Activated T-cell treated with anti-CD3 and anti-CD28 coated beads for 24 hours (primary cell): Measurements from ENCODE around the gene USP14.
"Not testable (repeated sequence)": the region's sequence is repeated elsewhere in the genome, so short reads cannot be mapped to it uniquely, and the experiment has no call there.

Experiments
- DNase-seq: peaks from one replicate; pipeline ENCODE4 v3.0.0-alpha.2; 2020; ENCODE audit warnings: low read depth

Gene USP14

DNA sequence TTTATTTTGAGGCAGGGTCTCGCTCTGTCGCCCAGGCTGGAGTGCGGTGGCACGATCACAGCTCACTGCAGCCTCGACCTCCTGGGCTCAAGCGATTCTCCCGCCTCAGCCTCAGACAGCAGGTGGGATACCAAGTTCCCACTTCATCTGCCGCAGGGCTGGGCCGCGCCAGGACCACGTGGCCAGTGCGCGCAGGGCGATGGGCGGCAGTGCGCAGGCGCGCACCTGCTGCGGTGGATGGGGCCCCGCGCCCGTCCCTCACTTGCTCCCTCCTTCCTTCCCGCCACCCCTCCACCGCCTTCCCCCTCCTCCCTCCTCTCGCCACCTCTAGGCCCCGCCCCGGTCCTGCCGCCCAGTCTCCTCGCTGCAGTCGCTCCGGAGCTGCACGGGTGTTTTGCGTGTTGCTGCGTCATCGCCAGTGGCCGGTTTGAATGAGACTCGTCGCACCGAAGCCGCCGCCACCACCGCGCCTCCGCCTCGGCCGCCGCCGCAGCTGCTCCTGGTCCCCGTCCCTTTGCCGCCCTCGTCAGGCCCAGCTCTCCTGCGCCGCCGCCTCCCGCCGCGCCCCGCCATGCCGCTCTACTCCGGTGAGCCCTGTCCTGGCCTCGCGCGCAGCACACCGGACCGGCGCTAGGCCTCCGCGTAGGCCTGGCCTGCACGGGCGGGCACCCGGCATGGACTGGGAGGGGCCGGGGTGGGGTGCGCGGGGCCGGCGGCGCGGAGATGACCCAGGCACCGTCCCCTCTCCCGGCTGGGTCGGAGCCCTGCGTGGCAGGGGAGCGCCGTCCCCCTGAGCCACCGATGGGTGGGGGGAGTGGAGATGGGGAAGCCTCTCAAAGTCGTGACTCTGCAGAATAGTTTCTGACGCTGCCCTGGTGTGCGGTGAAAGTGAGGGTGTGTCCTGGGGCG, at the start of gene USP14:
Gene USP14, plus strand, starts transcription at position 430 of the 909 bp plus-strand sequence. Its CDS starts 142 bp downstream, at position 572.
- DNase-seq: peak; percentile 96

- DNase-seq: not testable (repeated sequence)
These were observed 49.7 kb upstream of the USP14 start for GRCh38 chr18:108665-109063.

GRCh38 chr18:109130-109921, 49.0 kb upstream of the USP14 start:
- not testable (repeated sequence) for DNase-seq

- DNase-seq: not testable (repeated sequence)
These were observed 48.5 kb upstream of the USP14 start for GRCh38 chr18:109922-110261.

DNA sequence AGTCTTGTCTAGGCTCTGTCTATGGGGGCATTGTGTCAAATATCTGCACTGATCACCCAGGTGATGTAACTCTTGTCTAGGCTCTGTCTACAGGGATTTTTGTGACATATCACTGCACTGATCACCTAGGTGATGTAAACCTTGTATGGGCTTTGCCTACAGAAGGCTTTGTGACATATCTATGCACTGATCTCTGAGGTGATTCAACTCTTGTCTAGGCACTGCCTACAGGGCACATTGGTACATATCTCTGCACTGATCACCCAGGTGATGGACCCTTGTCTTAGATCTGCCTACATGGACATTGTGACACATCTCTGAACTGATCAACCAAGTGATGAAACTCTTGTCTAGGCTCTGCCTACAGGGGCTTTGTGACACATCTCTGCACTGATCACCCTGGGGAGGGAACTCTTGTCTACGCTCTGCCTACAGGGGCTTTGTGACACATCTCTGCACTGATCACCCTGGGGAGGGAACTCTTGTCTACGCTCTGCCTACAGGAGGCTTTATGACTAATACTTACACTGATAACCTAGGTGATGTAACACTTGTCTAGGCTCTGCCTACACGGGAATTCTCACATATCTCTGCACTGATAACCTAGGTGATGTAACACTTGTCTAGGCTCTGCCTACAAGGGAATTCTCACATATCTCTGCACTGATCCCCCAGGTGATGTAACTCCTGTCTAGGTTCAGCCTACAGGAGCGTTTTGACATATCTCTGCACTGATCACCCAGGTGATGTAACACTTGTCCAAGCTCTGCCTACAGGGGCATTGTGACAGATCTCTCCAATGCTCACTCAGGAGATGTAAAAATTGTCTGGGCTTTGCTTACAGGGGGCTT, 47.8 kb upstream of the USP14 start:
- peak; percentile 40 for DNase-seq

- peak; percentile 49 for DNase-seq
These were observed 46.9 kb upstream of the USP14 start for GRCh38 chr18:111306-112014.

DNA sequence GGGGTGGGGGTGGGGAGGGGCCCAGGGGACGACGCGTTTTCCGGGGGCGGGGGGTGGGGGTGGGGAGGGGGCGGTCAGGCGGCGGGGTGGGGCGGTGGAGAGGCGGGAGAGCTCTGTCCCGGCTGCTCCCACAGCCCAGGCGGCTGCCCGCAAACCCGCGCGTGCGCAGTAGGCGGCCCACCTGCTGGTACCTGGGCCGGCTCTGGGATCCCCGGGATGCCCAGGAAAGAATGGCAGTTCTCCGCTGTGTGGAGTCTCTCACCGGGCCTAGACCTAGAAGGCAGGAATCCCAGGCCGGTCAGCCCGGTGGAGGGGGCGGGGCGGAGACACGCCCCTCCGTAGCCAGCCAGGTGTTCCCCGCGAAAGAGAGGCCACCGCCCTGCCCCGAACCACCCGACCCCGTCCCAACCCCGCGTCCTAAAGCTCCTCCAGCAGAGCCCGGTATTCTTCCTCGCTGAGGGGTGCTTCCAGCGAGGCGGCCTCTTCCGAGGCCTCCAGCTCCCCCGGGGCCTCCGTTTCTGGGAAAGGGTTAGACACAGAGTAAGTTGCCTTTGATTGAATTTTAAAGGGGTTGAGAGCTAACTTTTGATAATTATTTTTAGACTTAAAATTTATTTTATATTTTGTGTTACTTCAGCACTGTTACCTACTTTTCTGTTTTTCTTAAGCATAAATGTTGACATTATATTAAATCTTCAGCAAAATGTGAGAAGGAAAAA, 46.2 kb upstream of the USP14 start:
- not testable (repeated sequence) for DNase-seq

- DNase-seq: not testable (repeated sequence)
These were observed 37.7 kb upstream of the USP14 start for GRCh38 chr18:120539-121260.

- no peak for DNase-seq
These were observed 23.3 kb upstream of the USP14 start for GRCh38 chr18:135045-135444.

GRCh38 chr18:136433-136832, 21.9 kb upstream of the USP14 start:
- DNase-seq: no peak

GRCh38 chr18:137327-137726, 21.0 kb upstream of the USP14 start:
- no peak for DNase-seq

- no peak for DNase-seq
These were observed 17.6 kb upstream of the USP14 start for GRCh38 chr18:140670-141266.

- not testable (repeated sequence) for DNase-seq
These were observed 15.6 kb upstream of the USP14 start for GRCh38 chr18:142624-143296.

GRCh38 chr18:148841-149240, 9.5 kb upstream of the USP14 start:
- DNase-seq: no peak

- no peak for DNase-seq
These were observed 4.2 kb upstream of the USP14 start for GRCh38 chr18:154151-154550.

DNA sequence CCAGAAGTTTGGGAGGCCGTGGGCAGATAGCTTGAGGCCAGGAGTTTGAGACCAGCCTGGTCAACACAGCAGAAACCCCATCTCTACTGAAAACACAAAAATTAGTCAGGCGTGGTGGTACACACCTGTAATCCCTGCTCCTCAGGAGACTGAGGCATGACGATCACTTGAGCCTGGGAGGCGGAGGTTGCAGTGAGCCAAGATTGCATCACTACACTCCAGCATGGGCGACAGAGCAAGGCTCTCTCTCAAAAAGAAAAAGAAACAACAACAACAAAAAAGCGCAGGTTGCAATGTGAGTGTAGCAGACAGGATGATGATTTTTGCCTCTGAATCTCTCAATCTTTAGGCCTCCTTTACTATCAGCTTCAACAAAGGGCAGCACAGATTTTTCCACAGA, 2.7 kb upstream of the USP14 start:
- DNase-seq: no peak

- DNase-seq: no peak
These were observed 1.7 kb upstream of the USP14 start for GRCh38 chr18:156514-157230.

- no peak for DNase-seq
These were observed 788 bp downstream of the USP14 start for GRCh38 chr18:159037-159652.
